Smooth muscle cell (in vitro differentiated cells): ENCODE data around the gene HBG2. TPM values are rescaled to one million over a fixed set of nuclear protein-coding genes. Genes with fewer than 3 reads are reported as not detected.

ENCODE experiments used
- DNase-seq: peaks from one replicate; lab custom pipeline; 2025; ENCODE audit not compliant: unreplicated experiment; lab: John Stamatoyannopoulos, UW
- H2AFZ ChIP-seq: fragments of 200-600 bp; sonication (generic); 2 replicates; pipeline ENCODE4 v1.6.0; 2016; ENCODE audit warnings: antibody characterized with exemption, low read depth, mild to moderate bottlenecking
- H3F3A ChIP-seq: fragments of 200-600 bp; sonication (generic); 2 replicates; pipeline ENCODE4 v1.6.0; 2017; ENCODE audit warnings: antibody characterized with exemption, low read depth
- H3K27ac ChIP-seq: fragments of 200-600 bp; sonication (generic); 2 replicates; pipeline ENCODE4 v1.5.1; 2016; ENCODE audit warnings: low read depth, mild to moderate bottlenecking
- H3K27me3 ChIP-seq: fragments of 200-600 bp; sonication (generic); 2 replicates; pipeline ENCODE4 v1.6.1; 2016; ENCODE audit warnings: low read depth, mild to moderate bottlenecking
- H3K36me3 ChIP-seq: fragments of 200-600 bp; sonication (generic); 2 replicates; pipeline ENCODE4 v1.5.1; 2016; ENCODE audit warnings: low read depth
- H3K4me1 ChIP-seq: fragments of 200-600 bp; sonication (generic); 2 replicates; pipeline ENCODE4 v1.5.1; 2016; ENCODE audit warnings: low read depth
- H3K4me2 ChIP-seq: fragments of 200-600 bp; sonication (generic); 2 replicates; pipeline ENCODE4 v1.6.0; 2016; ENCODE audit warnings: mild to moderate bottlenecking
- H3K4me3 ChIP-seq: fragments of 200-600 bp; sonication (generic); 2 replicates; pipeline ENCODE4 v1.5.1; 2016; ENCODE audit warnings: mild to moderate bottlenecking
- H3K79me2 ChIP-seq: fragments of 200-600 bp; sonication (generic); 2 replicates; pipeline ENCODE4 v1.6.0; 2016; ENCODE audit warnings: low read depth, mild to moderate bottlenecking
- H3K9ac ChIP-seq: fragments of 200-600 bp; sonication (generic); 2 replicates; pipeline ENCODE4 v1.6.0; 2016; ENCODE audit warnings: low read depth
- H3K9me3 ChIP-seq: fragments of 200-600 bp; sonication (generic); replicated peaks from 2 replicates; pipeline ENCODE4 v1.5.1; 2016; ENCODE audit warnings: low read depth
- H4K20me1 ChIP-seq: fragments of 200-600 bp; sonication (generic); 2 replicates; pipeline ENCODE4 v1.6.0; 2016; ENCODE audit warnings: low read depth
- WGBS: methylation state at CpG from one replicate; pipeline ENCODE4 v1.1.7; 2016; ENCODE audit warnings: low lambda C conversion rate; 5-methylcytosine and 5-hydroxymethylcytosine counted together
- polyA plus RNA-seq: library from polyadenylated mRNA; unstranded; fragments of >200 nt; fragmentation: Nextera tagmentation; extraction: Ambion mirVana; gene quantifications from 2 replicates; pipeline ENCODE4 v1.2.1, GENCODE V29; 2016
- total RNA-seq: library from RNA; depleted of rRNA; stranded (reverse); fragments of >200 nt; gene quantifications from 2 replicates; pipeline ENCODE4 v1.2.3, GENCODE V29; 2014
- TF ChIP-seq, protein P1 (sequence below): fragments of 200-600 bp; sonication (generic); IDR thresholded peaks from 2 replicates; pipeline ENCODE4 v1.5.1; 2017; ENCODE audit warnings: borderline replicate concordance, mild to moderate bottlenecking, antibody characterized with exemption; ENCODE audit not compliant: insufficient read depth, poor library complexity, severe bottlenecking

The HBG2 gene
- total and polyA plus RNA-seq, 2 experiments from 2014 or later = not detected

DNA sequence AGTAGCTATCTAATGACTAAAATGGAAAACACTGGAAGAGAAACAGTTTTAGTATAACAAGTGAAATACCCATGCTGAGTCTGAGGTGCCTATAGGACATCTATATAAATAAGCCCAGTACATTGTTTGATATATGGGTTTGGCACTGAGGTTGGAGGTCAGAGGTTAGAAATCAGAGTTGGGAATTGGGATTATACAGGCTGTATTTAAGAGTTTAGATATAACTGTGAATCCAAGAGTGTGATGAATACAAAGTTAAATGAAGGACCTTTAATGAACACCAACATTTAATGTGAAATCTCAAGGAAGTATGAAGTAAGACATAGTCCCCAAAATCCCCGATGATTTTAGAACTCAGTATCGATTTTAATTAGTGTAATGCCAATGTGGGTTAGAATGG, 17.2 kb downstream of the HBG2 start:
- Histone ChIP-seq H3K27ac (no peak overlapping the region), H3F3A (no peaks in the 10 kb centered on the region), H3K79me2 (no peaks in the 10 kb centered on the region), H3K36me3 (no peaks in the 10 kb centered on the region), H2AFZ (no peak overlapping the region), H3K4me1 (no peaks in the 10 kb centered on the region), H3K9me3 (no peaks in the 10 kb centered on the region), H4K20me1 (no peaks in the 10 kb centered on the region), H3K27me3 (no peaks in the 10 kb centered on the region), H3K4me2 (no peak overlapping the region), H3K9ac (no peak overlapping the region), H3K4me3 (no peak overlapping the region)
- DNase-seq = no peak
- TF ChIP-seq, protein P1, sequence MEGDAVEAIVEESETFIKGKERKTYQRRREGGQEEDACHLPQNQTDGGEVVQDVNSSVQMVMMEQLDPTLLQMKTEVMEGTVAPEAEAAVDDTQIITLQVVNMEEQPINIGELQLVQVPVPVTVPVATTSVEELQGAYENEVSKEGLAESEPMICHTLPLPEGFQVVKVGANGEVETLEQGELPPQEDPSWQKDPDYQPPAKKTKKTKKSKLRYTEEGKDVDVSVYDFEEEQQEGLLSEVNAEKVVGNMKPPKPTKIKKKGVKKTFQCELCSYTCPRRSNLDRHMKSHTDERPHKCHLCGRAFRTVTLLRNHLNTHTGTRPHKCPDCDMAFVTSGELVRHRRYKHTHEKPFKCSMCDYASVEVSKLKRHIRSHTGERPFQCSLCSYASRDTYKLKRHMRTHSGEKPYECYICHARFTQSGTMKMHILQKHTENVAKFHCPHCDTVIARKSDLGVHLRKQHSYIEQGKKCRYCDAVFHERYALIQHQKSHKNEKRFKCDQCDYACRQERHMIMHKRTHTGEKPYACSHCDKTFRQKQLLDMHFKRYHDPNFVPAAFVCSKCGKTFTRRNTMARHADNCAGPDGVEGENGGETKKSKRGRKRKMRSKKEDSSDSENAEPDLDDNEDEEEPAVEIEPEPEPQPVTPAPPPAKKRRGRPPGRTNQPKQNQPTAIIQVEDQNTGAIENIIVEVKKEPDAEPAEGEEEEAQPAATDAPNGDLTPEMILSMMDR = no peak
- 44% methylated on average over 2 of the region's 2 CpGs for WGBS

DNA sequence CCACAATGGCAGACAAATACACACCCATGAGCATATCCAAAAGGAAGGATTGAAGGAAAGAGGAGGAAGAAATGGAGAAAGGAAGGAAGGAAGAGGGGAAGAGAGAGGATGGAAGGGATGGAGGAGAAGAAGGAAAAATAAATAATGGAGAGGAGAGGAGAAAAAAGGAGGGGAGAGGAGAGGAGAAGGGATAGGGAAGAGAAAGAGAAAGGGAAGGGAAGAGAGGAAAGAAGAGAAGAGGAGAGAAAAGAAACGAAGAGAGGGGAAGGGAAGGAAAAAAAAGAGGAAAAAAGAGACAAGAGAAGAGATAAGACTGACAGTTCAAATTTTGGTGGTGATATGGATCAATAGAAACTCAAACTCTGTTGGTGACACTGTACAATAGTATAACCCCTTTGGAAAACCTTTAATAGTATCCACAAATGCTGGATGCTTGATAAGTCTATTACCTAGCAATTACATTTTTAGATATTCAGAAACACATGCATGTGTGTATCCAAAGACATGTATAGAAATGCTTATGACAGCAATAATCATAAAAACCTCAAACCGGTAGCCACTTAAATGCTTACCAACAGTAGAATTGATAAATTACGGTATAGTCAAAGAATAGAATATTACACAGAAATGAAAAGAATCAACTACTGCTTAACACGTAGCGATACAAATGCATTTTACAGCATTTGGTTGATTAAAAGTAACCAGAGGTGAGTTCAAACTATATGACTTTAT, 19.1 kb downstream of the HBG2 start:
- Histone ChIP-seq H3K4me2 (no peak overlapping the region), H3K4me3 (no peak overlapping the region), H4K20me1 (no peaks in the 10 kb centered on the region), H2AFZ (no peak overlapping the region), H3K27ac (no peak overlapping the region), H3K9ac (no peak overlapping the region), H3K4me1 (no peaks in the 10 kb centered on the region), H3K36me3 (no peaks in the 10 kb centered on the region), H3K9me3 (no peaks in the 10 kb centered on the region), H3K79me2 (no peaks in the 10 kb centered on the region), H3K27me3 (no peaks in the 10 kb centered on the region), H3F3A (no peaks in the 10 kb centered on the region)
- TF ChIP-seq, protein P1 = no peak
- DNase-seq = no peak
- 91% methylated on average over 5 of the region's 5 CpGs for WGBS

DNA sequence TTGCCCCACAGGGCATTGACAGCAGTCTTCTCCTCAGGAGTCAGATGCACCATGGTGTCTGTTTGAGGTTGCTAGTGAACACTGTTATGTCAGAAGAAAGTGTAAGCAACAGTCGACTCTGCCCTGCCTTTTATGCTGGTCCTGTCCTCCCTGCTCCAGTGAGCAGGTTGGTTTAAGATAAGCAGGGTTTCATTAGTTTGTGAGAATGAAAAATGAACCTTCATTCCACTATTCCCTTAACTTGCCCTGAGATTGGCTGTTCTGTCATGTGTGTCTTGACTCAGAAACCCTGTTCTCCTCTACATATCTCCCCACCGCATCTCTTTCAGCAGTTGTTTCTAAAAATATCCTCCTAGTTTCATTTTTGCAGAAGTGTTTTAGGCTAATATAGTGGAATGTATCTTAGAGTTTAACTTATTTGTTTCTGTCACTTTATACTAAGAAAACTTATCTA, 20.2 kb downstream of the HBG2 start, which contains the start of gene HBD:
Gene HBD (minus strand): TSS at position 103 of the 454 bp plus-strand sequence. CDS start 50 bp downstream, at position 53.
- no peaks in the 10 kb centered on the region for H3F3A ChIP-seq
- WGBS = 78% methylated on average over 2 of the region's 2 CpGs
- H2AFZ ChIP-seq = no peak within 1 kb of the TSS
- H3K27me3 ChIP-seq = no peaks in the 10 kb centered on the region
- no peaks in the 10 kb centered on the region for H4K20me1 ChIP-seq
- DNase-seq = no peak
- H3K4me2 ChIP-seq = no peak within 1 kb of the TSS
- no peaks in the 10 kb centered on the region for H3K79me2 ChIP-seq
- no peaks in the 10 kb centered on the region for H3K9me3 ChIP-seq
- no peaks in the 10 kb centered on the region for H3K4me1 ChIP-seq
- H3K4me3 ChIP-seq = no peak within 1 kb of the TSS
- no peaks in the 10 kb centered on the region for H3K36me3 ChIP-seq
- TF ChIP-seq, protein P1 = no peak
- H3K9ac ChIP-seq = no peak within 1 kb of the TSS
- no peak within 1 kb of the TSS for H3K27ac ChIP-seq

DNA sequence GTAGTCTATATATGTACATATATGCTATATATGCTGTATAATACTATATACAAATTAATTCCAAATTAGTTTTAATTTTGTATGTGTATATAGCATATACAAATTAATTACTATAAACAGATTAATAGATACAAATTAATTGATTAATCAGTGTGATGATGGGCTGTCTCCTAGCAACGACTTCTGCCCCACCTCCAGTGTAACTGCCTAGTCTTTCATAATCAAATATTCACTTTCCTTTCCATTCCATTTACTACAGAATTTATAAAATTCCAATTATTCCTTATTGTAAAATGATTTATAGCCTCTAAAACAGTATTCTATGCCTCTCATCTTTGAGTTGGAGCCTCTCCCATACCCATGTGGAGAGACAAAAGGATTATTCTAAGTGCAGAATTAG, 21.3 kb downstream of the HBG2 start:
- TF ChIP-seq, protein P1 = no peak
- H3K4me2 ChIP-seq = no peak overlapping the region
- no peak overlapping the region for H3K9ac ChIP-seq
- H4K20me1 ChIP-seq = no peaks in the 10 kb centered on the region
- H3K36me3 ChIP-seq = no peaks in the 10 kb centered on the region
- 83% methylated on average over 1 of the region's 1 CpG for WGBS
- no peak overlapping the region for H2AFZ ChIP-seq
- no peaks in the 10 kb centered on the region for H3K4me1 ChIP-seq
- no peak overlapping the region for H3K27ac ChIP-seq
- H3K4me3 ChIP-seq = no peak overlapping the region
- H3K9me3 ChIP-seq = no peaks in the 10 kb centered on the region
- no peaks in the 10 kb centered on the region for H3F3A ChIP-seq
- no peaks in the 10 kb centered on the region for H3K27me3 ChIP-seq
- H3K79me2 ChIP-seq = no peaks in the 10 kb centered on the region
- no peak for DNase-seq
